GOT3 (cell line): ENCODE results near the gene AMFR.
"Not testable (repeated sequence)": the region's sequence is repeated elsewhere in the genome, so short reads cannot be mapped to it uniquely, and the experiment has no call there.

Experiments used
- DNase-seq: peaks from one replicate; lab custom pipeline; 2025; ENCODE audit warnings: mixed read lengths; lab: John Stamatoyannopoulos, UW

Gene AMFR

GRCh38 chr16:56388209-56388608 is 37.1 kb downstream of the AMFR start:
- DNase-seq = no peak

- DNase-seq = no peak
Observed at GRCh38 chr16:56387396-56387795, 37.9 kb downstream of the AMFR start.

DNA sequence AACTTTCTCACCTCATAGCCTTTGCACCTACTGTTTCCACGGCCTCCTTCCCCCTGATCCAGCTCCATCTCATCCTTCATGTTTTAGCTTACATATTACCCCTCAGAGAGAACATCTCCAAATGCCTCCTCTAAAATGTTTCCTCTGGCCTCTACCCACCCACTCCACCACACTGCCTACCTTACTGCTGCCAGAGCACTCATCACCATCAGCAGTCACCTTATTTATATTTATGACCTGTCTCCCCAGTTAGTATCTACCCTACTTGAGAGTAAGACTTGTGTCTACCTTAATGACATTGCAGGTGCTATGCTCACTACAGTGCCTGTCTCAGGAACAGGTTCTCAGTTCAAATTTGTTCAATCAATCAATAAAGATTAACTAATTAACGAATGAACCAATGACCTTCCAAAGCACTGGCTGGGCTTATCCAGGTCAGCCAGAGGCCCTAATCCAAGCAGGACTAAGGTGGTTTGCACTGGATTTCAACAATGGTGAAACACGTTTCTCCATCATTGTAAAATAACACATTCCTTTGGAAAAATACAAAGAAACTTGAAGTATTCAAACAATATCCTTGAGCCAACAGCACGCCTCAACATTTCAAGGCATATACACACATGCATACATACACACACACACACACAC is 41.1 kb downstream of the AMFR start:
- DNase-seq = no peak

DNA sequence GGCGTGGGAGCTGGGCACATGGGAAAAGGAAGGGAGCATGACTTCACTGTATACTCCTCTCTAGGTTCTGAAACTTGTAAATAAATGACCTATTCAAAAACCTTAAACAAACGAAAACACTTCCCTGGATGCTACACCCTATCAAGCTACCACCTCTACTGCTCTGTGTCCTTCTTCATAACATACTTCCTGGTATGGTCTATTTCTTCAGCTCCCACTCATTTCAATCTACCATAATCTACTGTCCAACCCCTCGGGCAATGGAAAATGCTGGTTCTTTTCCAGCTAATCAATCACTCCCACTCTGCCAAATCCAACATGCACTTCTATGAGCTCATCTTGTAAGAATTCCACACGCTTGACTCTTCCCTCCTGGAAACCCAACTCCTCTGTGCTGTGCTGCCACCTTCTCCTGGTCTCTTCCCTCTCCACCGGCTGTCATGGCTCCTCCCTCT is 42.4 kb downstream of the AMFR start:
- DNase-seq = no peak

- no peak for DNase-seq
Observed at GRCh38 chr16:56382459-56382858, 42.9 kb downstream of the AMFR start.

GRCh38 chr16:56380778-56381485 is 44.4 kb downstream of the AMFR start:
- not testable (repeated sequence) for DNase-seq

DNA sequence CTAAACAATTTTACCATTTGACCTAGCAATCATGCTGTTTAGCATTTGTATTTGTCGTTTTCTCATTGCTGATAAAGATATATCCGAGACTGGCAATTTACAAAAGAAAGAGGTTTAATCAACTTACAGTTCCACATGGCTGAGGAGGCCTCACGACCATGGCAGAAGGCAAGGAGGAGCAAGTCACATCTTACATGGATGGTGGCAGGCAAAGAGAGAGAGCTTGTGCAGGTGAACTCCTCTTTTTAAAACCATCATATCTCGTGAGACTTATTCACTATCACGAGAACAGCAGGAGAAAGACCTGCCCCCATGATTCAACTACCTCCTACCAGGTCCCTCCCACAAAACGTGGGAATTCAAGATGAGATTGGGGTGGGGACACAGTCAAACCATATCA is 46.3 kb downstream of the AMFR start:
- not testable (repeated sequence) for DNase-seq

DNA sequence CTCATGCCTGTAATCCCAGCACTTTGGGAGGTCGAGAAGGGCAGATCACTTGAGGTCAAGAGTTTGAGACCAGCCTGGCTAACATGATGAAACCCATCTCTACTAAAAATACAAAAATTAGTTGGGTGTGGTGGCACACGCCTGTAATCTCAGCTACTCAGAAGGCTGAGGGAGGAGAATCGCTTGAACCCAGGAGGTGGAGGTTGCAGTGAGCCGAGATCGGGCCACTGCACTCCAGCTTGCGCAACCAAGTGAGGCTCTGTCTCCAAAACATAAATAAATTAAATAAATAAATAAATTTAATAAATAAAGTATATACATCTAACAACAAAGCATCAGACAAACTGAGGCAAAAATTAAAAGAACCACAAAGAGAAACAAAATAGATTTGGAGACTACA is 49.6 kb downstream of the AMFR start:
- not testable (repeated sequence) for DNase-seq

DNA sequence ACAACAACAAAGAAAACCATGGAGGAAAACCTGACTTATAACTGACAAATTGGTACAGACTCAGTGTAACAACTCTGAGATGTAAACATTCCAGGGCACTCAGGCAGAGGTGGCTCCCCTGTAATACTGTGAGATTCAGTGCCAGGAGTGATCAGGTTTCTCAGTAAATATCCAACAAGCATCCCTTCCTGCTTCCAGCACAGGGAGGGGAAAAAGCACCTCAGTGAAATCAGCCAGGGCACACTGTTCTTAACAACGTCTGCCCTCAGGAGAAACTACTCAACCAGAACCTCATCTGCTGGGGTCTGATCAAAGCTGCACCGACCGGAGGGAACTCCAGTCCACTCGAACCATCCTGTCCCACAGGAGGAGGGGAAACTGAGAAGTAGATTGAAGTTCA is 52.3 kb downstream of the AMFR start:
- DNase-seq = no peak

DNA sequence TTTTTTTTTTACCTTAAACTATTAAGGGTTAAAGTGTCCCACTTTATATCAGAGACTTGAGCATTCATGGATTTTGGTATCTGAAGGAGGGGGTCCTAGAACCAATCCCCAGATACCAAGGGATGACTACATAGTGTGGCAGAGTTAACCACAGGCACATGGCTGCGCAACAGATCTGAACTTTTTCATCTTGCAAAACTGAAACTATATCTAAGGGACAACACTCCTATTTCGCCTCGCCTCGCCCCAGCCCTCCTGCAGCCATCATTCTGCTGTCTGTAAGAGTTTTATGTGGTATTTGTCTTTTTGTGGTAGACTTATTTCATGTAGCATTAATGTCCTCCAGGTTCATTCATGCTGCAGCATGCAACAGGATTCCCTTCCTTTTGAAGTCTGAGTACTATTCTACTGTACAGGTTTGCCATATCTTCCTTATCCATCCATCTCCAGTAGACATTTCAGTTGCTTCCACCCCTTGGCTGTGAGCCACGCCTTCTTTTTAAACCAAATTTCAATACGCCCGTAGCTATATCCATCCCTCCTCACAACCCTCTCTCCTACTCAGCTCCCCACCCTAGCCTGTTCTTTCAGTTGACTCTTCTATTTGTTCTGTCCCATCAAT is 53.2 kb downstream of the AMFR start:
- no peak for DNase-seq

- no peak for DNase-seq
Observed at GRCh38 chr16:56371660-56371937, 53.7 kb downstream of the AMFR start.

DNA sequence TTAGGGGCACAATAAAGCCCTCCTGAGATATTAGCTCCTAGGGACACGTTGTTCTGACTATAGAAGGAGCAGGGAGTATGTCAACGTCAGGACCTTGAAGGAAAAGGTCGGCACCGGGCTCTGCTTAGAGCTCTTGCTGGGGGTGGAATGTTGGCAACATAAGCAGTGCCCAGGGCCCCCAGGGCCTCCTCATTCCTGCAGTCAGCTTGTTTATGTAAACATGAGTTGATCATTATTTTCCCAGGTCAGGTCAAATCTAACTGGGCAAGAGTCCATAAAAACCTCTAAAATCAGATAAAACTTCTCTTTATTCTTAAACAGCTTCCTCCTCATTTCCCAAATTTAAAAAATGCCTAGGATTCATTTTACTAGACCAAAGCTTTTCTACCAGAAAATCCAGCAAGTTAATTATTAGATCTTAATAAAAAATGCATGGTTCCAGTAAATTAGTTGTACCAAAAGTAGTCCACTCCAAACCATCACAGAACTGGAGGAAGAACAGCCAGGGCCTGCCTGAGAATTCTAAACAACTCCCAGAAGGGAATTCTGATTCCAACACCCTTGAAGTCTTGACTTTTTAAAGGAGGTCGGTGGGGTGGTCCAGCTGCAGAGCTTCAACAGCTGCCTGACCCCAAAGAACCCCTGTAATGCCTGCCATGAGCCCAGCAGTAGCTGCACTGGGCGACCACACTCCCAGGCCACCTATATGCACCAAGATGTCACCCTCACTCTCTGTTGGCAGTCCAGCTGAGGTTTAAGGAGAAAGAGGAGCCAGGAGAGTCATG is 54.3 kb downstream of the AMFR start:
- DNase-seq = no peak

DNA sequence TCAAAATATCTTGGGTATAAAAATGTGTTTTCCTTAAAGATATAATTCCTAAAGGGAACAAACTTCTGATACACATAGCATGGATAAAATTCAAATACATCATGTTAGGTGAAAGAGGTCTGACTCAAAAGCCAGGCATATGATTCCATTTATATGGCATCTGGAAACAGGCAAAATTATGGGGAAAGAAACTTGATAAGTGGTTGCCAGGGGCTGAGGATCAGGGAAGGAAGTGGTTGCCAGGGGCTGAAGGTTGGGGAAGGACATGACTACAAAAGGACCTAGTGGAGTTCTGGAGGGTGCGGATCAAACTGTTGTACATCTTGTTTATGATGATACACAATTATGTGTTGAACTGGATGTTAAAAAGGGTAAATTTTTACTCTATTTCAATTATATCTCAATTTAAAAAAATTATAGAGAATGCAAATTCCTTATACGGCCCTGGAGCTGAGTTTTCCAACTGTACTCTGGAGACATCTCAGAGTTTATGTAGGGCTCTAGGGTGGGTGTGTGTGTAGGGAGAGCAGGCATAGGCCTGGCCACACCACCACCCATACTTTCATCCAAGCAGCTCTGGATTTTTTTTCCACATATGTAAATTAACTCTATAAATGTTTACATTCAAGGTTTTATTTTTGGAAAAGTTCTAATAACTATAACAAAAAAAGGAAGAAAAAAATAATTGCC is 55.0 kb downstream of the AMFR start:
- DNase-seq = no peak

DNA sequence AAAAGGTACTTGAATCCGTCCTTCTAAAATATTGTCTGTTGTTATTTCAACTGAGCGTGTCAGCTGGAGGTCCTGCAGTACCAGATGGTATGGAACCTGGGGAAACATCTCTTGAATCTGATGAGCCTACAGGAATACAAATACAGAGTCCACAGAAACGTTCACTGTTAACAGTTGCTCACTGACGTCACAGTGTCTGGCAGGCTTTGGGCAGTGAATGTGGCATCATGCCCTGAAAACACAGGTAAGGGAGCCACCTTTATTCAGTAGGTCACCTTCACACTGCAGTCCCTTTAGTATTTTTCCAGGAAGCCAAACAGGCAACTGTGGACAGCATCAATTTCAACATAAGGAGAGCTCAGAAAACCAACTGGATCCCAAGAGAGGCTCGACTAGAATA is 56.1 kb downstream of the AMFR start:
- DNase-seq = no peak

DNA sequence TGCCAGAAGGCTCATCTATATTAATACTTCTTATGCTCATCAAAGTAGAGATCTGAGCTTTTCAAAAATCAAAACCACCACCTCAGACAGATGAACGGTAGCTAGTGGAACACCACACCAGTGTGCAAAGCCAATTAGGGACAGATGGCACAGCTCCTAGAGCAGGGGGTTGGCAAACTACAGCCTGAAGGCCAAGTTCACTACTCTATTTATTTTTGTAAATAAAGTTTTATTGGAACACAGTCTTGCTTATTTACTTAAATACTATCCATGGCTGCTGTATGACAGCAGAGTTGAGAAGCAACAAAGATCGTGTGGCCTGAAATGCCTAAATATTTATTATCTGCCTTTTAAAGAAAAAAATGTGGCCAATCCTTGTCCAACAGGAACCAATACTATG is 56.8 kb downstream of the AMFR start:
- no peak for DNase-seq

DNA sequence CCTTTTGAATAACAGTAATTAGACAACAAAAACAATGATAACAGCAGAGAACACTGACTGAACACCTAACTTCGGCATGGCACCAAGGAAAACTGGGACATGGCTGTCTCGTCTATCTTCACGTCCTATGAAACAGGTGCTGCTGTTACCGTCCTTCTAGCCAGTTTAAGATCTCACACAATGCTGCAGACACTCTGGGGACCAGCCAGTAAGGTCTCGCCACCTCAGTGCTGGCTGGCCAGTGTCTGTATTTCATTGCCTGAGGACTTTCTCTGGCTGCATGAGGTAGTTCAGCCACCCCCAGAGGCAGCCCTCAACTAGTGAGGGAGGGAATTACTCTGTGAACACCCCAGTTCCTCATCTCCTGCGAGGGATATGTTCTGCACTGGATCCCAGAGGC is 57.6 kb downstream of the AMFR start:
- no peak for DNase-seq

DNA sequence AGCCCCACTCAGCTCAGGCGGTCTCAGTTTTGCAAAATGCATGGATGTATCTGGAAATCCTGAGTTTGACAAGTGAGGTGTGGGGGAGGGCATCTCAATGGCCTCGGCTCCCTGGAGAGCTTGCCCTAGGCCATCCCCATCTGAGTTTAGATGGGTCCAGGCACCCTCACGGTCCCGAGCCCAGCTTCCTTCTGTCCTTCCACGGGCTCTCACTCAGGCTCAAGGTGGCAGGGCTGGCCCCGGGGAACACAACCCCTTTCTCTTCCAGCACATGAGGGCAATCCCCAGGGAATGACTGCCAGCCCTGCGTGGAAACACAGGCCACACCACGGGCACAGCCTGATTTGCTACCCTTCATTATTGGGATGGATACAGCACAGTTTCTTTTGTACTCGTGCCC is 58.4 kb downstream of the AMFR start:
- DNase-seq = no peak

- no peak for DNase-seq
Observed at GRCh38 chr16:56365552-56365951, 59.8 kb downstream of the AMFR start.

- DNase-seq = no peak
Observed at GRCh38 chr16:56364865-56365264, 60.5 kb downstream of the AMFR start.

GRCh38 chr16:56363781-56364565 is 61.4 kb downstream of the AMFR start:
- no peak for DNase-seq

DNA sequence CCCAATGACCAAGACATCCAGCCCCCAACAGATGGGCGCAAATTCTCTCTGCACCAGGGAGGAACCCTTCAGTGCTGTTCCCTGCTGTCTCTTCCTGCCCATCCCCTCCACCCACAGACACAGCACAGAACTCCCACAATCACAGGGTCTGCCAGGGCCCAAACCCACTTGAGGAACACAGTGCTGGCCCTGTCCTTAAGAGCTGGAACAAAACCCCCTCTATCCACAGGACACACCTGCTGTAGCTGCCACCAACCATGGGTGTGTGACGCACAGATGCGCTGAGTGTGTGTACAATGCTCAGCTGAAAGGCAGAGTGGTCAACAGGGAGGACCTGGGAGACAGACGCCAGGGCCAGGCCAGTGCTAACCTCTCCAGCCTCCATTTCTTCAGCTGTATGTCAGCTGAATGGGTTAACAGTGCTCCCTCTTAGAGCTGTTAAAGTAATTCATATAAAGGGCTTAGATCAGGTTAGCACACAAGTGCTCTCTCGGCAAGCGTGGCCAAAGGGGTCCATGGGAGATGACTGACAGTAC is 62.1 kb downstream of the AMFR start:
- DNase-seq = no peak
